ENCODE results near the gene FBF1.

DNA sequence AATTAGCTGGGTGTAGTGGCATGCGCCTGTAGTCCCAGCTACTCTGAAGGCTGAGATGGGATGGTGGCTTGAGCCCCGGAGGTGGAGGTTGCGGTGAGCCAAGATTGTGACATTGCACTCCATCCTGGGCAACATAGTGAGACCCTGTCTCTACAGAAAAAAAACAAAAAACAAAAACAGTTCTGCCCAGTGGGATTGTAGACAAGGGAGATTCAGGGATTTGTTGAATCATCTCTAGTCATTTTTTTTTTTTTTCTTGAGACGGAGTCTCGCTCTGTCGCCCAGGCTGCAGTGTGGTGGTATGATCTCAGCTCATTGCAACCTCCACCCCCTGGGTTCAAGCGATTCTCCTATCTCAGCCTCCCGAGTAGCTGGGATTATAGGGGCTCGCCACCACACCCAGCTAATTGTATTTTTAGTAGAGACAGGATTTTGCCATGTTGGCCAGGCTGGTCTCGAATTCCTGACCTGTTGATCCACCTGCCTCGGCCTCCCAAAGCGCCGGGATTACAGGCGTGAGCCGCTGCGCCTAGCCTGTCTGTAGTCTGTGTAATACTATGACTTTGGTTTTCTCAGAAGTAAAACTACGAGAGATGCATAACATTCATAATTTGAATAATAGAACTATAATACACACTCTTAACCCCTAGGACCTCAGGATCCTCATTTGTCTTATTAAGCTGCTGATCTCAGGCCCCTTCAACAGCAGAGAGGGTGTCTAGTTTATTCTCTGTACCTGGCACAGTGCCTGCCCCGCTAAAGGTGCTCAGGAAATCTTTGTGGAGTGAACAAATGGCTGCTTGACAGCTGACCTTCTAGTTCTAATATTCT lies 39.6 kb upstream of the FBF1 start:
- TF ChIP-seq, protein P1, sequence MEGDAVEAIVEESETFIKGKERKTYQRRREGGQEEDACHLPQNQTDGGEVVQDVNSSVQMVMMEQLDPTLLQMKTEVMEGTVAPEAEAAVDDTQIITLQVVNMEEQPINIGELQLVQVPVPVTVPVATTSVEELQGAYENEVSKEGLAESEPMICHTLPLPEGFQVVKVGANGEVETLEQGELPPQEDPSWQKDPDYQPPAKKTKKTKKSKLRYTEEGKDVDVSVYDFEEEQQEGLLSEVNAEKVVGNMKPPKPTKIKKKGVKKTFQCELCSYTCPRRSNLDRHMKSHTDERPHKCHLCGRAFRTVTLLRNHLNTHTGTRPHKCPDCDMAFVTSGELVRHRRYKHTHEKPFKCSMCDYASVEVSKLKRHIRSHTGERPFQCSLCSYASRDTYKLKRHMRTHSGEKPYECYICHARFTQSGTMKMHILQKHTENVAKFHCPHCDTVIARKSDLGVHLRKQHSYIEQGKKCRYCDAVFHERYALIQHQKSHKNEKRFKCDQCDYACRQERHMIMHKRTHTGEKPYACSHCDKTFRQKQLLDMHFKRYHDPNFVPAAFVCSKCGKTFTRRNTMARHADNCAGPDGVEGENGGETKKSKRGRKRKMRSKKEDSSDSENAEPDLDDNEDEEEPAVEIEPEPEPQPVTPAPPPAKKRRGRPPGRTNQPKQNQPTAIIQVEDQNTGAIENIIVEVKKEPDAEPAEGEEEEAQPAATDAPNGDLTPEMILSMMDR (IDR thresholded peaks at IDR 0.05 in 2 of 3, conservative IDR thresholded peaks at IDR 0.05 in 1 of 3; ENCODE audit: insufficient read depth in 2 of 3, low read depth in 1 of 3, low read length in 3 of 3), result no peak
- TF ChIP-seq SMAD3 (CRISPR knock-in tag; conservative IDR thresholded peaks at IDR 0.05) (no peak), ZNF24 (IDR thresholded peaks at IDR 0.05) (no peak)
- TF ChIP-seq, protein P2, sequence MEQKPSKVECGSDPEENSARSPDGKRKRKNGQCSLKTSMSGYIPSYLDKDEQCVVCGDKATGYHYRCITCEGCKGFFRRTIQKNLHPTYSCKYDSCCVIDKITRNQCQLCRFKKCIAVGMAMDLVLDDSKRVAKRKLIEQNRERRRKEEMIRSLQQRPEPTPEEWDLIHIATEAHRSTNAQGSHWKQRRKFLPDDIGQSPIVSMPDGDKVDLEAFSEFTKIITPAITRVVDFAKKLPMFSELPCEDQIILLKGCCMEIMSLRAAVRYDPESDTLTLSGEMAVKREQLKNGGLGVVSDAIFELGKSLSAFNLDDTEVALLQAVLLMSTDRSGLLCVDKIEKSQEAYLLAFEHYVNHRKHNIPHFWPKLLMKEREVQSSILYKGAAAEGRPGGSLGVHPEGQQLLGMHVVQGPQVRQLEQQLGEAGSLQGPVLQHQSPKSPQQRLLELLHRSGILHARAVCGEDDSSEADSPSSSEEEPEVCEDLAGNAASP (IDR thresholded peaks at IDR 0.05), result no peak
